ENCODE results near the gene PCLO. TPM values are rescaled to one million over a fixed set of nuclear protein-coding genes. Genes with fewer than 3 reads are reported as not detected.

The PCLO gene
- total and polyA plus RNA-seq, 12 donors: 0.06 to 10.8 (median 2.3) TPM

GRCh38 chr7:82980130-82980788 is 182.4 kb downstream of the PCLO start:
- intact Hi-C loops (cut with DNase I): no loop called here
- Histone ChIP-seq H3K4me1 (no peaks in the 10 kb centered on the region), H3K9me3 (no peaks in the 10 kb centered on the region), H3K4me3 (no peak overlapping the region), H3K36me3 (no peaks in the 10 kb centered on the region), H3K27me3 (no peaks in the 10 kb centered on the region), H3K27ac (no peak overlapping the region)
- TF ChIP-seq CTCF (IDR thresholded peaks at IDR 0.05): no peak
- ATAC-seq (no peak), DNase-seq (no peak)
- WGBS, 2 donors: 14 to 29% methylated on average over 4 of the region's 4 CpGs

DNA sequence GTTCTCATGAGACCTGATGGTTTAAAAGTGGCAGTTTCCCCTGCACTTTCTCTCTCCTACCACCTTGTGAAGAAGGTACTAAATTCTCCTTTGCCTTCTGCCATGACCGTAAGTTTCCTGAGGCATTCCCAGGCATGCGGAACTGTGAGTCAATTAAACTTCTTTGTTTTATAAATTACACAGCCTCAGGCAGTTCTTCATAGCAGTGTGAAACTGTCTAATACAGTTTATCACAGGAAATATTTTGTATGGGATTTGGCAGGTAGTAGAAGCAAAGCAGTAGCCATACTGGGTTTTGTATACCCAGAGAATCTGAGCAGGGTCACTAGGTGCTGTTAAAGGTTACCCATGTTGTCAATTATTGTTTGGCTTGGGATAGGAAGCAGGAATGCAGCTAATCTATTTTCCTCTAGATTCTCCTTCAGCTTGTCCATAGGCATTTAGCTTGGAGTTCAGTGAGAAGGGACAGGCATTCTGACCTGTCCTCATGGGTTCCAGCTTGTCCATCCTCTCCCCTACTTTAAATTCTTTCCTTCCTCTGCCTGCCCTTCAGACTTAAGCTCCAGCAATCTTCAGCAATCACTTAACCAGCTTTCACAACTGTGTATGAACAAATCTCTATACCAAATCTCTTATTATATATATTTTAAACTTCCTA is 186.7 kb downstream of the PCLO start:
- Histone ChIP-seq H3K27me3 (no peaks in the 10 kb centered on the region), H3K4me3 (no peak overlapping the region), H3K36me3 (no peaks in the 10 kb centered on the region), H3K4me1 (no peaks in the 10 kb centered on the region), H3K27ac (no peak overlapping the region), H3K9me3 (no peaks in the 10 kb centered on the region)
- ATAC-seq: no peak
- no peak for DNase-seq
- intact Hi-C loops (cut with DNase I): no loop called here
- TF ChIP-seq CTCF (IDR thresholded peaks at IDR 0.05): no peak
- 83 to 85% methylated on average over 2 of the region's 2 CpGs for WGBS, 2 donors

DNA sequence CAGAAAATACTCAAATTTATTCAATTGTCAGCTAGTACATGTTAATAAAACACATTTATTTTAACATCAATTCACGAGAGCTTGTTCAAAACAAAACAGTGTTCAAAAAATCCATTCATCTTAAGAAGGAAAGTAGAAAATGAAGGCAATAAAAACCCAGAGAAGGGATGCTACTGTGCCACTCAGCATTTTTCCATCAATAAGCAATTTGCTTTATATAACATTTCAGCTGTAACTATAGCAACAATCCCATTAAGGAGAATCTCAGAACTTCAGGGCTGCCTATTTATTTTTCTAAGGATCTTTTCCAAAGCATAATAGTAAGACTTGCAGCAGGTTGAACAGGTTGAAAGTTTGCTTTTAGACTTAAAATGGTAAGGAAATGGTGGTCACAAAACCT is 190.5 kb downstream of the PCLO start:
- TF ChIP-seq CTCF (IDR thresholded peaks at IDR 0.05): no peak

DNA sequence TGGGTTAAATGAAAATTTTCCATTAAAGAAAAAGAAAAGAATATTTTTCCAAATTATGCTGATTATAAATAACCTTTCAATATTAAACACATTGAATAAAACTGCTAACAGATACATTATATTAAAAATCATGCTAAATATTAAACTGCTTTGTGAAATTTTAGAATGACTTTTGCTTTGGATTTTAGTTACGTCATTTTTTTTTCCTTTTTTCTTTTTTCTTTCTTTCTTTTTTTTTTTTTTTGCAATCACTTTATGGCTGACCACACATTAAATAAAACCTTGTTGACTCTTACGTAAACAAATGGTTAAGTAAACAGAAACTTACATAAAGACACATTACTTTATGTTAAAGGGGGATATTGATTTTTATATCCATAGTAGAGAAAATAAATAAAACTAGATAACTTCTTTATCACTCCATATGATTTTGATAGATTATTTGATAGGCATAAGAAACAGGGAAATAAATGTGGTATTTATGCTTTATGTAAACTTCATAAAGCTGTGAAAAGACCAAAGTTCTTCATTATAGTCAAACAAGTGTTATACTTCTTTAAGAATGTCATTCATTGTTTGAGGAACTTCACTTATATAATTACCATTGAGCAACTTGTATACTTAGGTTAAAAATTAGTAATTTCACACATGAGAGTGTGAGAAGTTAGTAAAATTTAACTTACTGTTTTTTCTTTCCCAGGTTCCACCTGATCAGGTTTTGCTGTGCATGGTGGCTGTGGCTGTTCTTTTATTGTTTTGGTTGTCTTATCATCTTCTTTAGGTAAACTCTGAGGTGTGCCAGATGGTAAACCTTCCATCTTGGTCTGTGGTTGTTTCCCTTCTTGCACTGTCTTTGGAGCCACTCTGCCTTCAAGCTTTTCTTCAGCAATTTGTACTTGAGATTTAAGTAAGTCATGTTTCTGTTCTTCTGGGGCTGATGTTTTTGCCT is 197.3 kb downstream of the PCLO start:
- TF ChIP-seq CTCF (IDR thresholded peaks at IDR 0.05): no peak
- H3K36me3 ChIP-seq: no peaks in the 10 kb centered on the region
- 90 to 94% methylated on average over 2 of the region's 2 CpGs for WGBS, 2 donors
- H3K27me3 ChIP-seq: no peaks in the 10 kb centered on the region
- H3K9me3 ChIP-seq: peaks cover 0 to 2% (median 0%) of the 10 kb centered on the region in 11 donors
- no peak overlapping the region for H3K4me3 ChIP-seq
- intact Hi-C loops (cut with DNase I): no loop called here
- no peaks in the 10 kb centered on the region for H3K4me1 ChIP-seq
- no peak overlapping the region for H3K27ac ChIP-seq
- no peak for ATAC-seq
- DNase-seq: no peak

More for the DNA sequence above, 190.5 kb downstream of the PCLO start:
- intact Hi-C loops (cut with DNase I): no loop called here
- Histone ChIP-seq H3K27ac (no peak overlapping the region), H3K4me3 (no peak overlapping the region), H3K4me1 (no peaks in the 10 kb centered on the region), H3K9me3 (no peaks in the 10 kb centered on the region), H3K27me3 (no peaks in the 10 kb centered on the region), H3K36me3 (no peaks in the 10 kb centered on the region)
- DNase-seq (no peak), ATAC-seq (no peak)
- 67 to 70% methylated on average over 1 of the region's 1 CpG for WGBS, 2 donors

Data from heart right ventricle (tissue), 16 donors.